Subcutaneous adipose tissue (tissue), 4 donors: ENCODE results near the gene ENTHD1. TPM values are rescaled to one million over a fixed set of nuclear protein-coding genes. Genes with fewer than 3 reads are reported as not detected.

Source experiments
- CTCF ChIP-seq: fragments of 450-650 bp; IDR thresholded peaks from one replicate; pipeline ENCODE4 v1.5.1; 2016; ENCODE audit warnings: low read depth, mild to moderate bottlenecking, control low read depth, antibody characterized with exemption, moderate library complexity
- total RNA-seq, 4 donors: library from RNA; depleted of rRNA; stranded (reverse); fragments of >200 nt; gene quantifications; one replicate each; pipeline ENCODE4 v1.1.0, GENCODE V29; 2016

ENTHD1 gene
- total RNA-seq, 4 donors from 2014 or later = 0.22 TPM; not detected in 3

GRCh38 chr22:39707351-39707750 lies 186.2 kb downstream of the ENTHD1 start:
- no peak for TF ChIP-seq CTCF

- TF ChIP-seq CTCF = no peak
These were observed 187.0 kb downstream of the ENTHD1 start for GRCh38 chr22:39706376-39707140.

DNA sequence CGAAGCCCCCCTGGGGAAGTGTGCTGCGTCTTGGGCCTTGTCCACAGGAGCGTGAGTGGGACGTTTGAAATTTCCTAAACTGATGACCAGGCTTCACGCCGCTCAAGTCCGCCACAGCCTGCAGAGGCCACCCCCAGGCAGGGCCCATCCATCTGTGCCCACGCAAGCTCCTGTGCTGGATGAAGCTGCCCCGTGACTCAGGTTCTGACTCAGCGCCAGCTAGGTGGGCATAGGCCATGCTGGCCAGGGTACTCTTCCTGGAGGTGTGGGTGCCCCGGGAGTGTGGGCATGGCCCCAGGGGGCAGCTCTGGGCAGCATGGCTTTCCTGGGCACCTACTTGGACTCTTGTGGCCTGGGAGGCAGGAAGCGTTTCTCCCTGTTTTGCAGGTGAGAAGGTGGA lies 188.2 kb downstream of the ENTHD1 start:
- no peak for TF ChIP-seq CTCF

GRCh38 chr22:39703928-39704639 lies 189.5 kb downstream of the ENTHD1 start:
- no peak for TF ChIP-seq CTCF

- no peak for TF ChIP-seq CTCF
These were observed 190.5 kb downstream of the ENTHD1 start for GRCh38 chr22:39703091-39703490.

- TF ChIP-seq CTCF = no peak
These were observed 193.0 kb downstream of the ENTHD1 start for GRCh38 chr22:39700565-39700964.

DNA sequence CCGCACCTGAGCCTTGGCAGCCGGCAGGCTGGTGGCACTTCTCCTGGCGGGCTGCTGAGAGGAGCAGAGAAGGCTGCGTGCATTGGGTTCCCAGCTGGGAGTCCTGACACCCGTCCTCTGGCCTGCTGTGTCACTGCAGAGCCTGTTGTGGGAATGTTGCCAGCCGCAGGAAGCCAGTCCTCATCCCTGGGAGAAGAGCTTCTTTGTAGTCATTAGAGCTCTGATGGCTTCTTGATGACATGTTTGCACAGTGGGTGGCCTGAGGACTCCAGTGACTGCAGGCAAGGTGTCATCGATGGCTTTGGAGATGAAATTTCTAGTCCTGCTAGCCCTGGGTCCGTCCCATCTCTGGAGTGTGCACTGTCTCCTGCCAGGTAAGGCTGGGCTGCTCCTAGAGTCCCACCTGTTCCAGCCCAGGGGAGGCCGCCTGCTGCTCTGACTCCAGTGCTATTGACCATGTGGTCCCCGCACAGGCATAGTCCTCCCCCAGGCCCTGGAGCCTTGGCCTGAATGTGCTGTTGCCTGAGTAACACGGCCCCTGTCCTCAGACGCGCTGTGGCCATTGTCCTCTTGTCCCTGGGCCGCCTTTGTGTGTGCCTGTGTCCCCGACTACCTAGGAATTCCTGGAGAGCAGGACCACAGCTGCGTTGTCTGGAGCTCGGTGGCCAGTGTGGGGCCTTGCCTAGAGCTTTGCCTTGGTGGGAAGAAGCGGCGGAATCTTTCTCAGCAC lies 193.8 kb downstream of the ENTHD1 start:
- no peak for TF ChIP-seq CTCF
